Measurements from ENCODE around the gene UNC50. TPM values are rescaled to one million over a fixed set of nuclear protein-coding genes. Genes with fewer than 3 reads are reported as not detected.
"Not testable (repeated sequence)": the region's sequence is repeated elsewhere in the genome, so short reads cannot be mapped to it uniquely, and the experiment has no call there.

Gene UNC50
- total RNA-seq, 6 experiments from 2014 or later: 38.3 to 43.2 (median 41.6) TPM

DNA sequence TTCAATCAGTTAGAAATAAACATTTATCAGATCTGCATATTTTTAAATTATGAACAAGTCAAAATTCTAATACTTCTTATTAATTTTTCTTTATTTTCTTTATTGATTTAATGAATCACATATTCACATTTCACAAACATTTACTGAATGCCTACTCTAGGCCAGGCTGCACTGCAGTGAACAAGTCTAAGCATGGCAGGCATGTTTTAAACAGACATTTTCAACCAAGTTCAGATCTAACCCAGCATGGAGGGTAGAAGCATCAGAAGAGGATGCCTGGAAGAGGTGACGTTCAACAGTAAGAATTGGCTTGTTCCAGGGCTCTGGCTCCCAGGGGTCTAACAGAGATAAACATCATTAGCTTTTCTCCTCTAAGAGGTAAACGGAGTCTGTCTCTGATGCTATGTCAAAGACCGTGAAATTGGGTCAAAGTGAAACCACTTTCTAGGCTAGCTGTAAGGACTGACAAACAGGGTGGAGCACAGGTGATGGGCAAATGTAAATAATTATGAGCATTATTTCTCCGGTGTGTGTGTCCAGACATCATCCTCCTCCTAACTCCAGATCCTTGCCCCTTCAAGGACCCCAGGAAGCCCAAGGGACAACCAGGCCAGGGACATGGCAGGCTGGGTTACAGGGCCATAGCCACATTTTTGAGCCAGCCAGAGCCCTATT lies 50.6 kb downstream of the UNC50 start:
- TF ChIP-seq CTCF (IDR thresholded peaks at IDR 0.05): no peak
- Mint-ChIP-seq H3K9me3 (0 out of 2 replicates have a peak, but pooled peaks cover 6% of the 10 kb centered on the region), H3K27me3 (ENCODE audit: insufficient read depth) (peaks cover 8% of the 10 kb centered on the region), H3K27ac (no peak overlapping the region), H3K4me3 (no peak overlapping the region), H3K4me1 (ENCODE audit: low read depth) (no peaks in the 10 kb centered on the region), H3K36me3 (ENCODE audit: low read depth) (no peaks in the 10 kb centered on the region)
- DNase-seq: no peak

- H3K9me3 Mint-ChIP-seq; H3K4me1 Mint-ChIP-seq (ENCODE audit: low read depth); H3K36me3 Mint-ChIP-seq (ENCODE audit: low read depth); DNase-seq; H3K27ac Mint-ChIP-seq; H3K4me3 Mint-ChIP-seq: not testable (repeated sequence)
- H3K27me3 Mint-ChIP-seq (ENCODE audit: insufficient read depth): peaks cover 11% of the 10 kb centered on the region
These were observed 51.1 kb downstream of the UNC50 start for GRCh38 chr2:98659491-98659840.

DNA sequence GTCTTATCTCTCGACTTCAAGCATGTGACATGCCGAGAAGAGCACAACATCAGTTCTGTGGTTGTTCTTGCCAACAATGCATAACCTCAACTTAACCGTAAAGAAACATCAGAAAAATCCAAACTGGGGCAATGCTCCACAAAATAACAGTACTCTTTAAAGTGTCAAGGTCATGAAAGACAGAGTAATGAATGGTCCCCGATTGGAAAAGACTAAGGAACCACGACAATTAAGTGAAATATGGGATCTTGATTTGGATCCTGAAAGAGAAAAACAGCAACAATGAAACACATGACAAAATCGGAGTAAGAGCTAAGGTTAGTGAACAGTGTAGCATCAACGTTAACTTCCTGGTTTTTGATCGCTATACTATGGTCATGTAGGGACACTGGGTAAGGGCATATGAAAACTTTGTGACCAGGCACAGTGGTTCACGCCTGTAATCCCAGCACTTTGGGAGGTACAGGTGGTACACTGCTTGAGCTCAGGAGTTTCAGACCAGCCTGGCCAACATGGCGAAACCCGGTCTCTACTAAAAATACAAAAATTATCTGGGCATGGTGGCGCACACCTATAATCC lies 55.2 kb downstream of the UNC50 start:
- H3K4me3 Mint-ChIP-seq: no peak overlapping the region
- peaks cover 4% of the 10 kb centered on the region; the same call in 1 of the 2 replicates for H3K36me3 Mint-ChIP-seq (ENCODE audit: low read depth)
- peaks cover 6% of the 10 kb centered on the region for H3K9me3 Mint-ChIP-seq
- H3K27ac Mint-ChIP-seq: no peak overlapping the region
- no peak for DNase-seq
- no peaks in the 10 kb centered on the region for H3K4me1 Mint-ChIP-seq (ENCODE audit: low read depth)
- no peak for TF ChIP-seq CTCF (IDR thresholded peaks at IDR 0.05)
- peaks cover 21% of the 10 kb centered on the region for H3K27me3 Mint-ChIP-seq (ENCODE audit: insufficient read depth)

GRCh38 chr2:98664323-98664722 lies 55.9 kb downstream of the UNC50 start:
- Mint-ChIP-seq H3K4me3 (no peak overlapping the region), H3K36me3 (ENCODE audit: low read depth) (peaks cover 4% of the 10 kb centered on the region; the same call in 1 of the 2 replicates), H3K27ac (no peak overlapping the region), H3K9me3 (peaks cover 6% of the 10 kb centered on the region), H3K4me1 (ENCODE audit: low read depth) (no peaks in the 10 kb centered on the region), H3K27me3 (ENCODE audit: insufficient read depth) (peaks cover 23% of the 10 kb centered on the region)
- TF ChIP-seq CTCF (IDR thresholded peaks at IDR 0.05): no peak
- no peak for DNase-seq

- Mint-ChIP-seq H3K27me3 (ENCODE audit: insufficient read depth) (peaks cover 21% of the 10 kb centered on the region), H3K27ac (no peak overlapping the region), H3K36me3 (ENCODE audit: low read depth) (peaks cover 4% of the 10 kb centered on the region; the same call in 1 of the 2 replicates), H3K4me1 (ENCODE audit: low read depth) (no peaks in the 10 kb centered on the region; the same call in 1 of the 2 replicates), H3K9me3 (no peaks in the 10 kb centered on the region; the same call in none of the 2 replicates), H3K4me3 (no peak overlapping the region)
- no peak for TF ChIP-seq CTCF (IDR thresholded peaks at IDR 0.05)
- DNase-seq: no peak
These were observed 57.3 kb downstream of the UNC50 start for GRCh38 chr2:98665677-98666076.

Other genes with a start within 250 kb of the UNC50 start
- gene INPP4A, start 163.7 kb upstream of the UNC50 start, total RNA-seq (2021; fragmentation: NEBNext Ultra II Directional; extraction: Animal tissue kit (Norgen Biotek cat#: 25700)): 10 to 100 TPM; 15.8 to 19.4 (median 18.2) TPM
- 10 to 100 TPM; 12.5 to 16.9 (median 15.7) TPM for gene COA5, start 77 bp upstream of the UNC50 start, total RNA-seq (2021; fragmentation: NEBNext Ultra II Directional; extraction: Animal tissue kit (Norgen Biotek cat#: 25700))
- gene MGAT4A, start 122.5 kb downstream of the UNC50 start, total RNA-seq (2021; fragmentation: NEBNext Ultra II Directional; extraction: Animal tissue kit (Norgen Biotek cat#: 25700)): under 1 TPM in 1 of 6 experiments, not detected in 5; 0.14 TPM

All from HFFc6 (cell line).